Vein endothelial cell (primary cell): ENCODE data around the gene HCN2. TPM values are rescaled to one million over a fixed set of nuclear protein-coding genes. Genes with fewer than 3 reads are reported as not detected.

ENCODE experiments used
- total RNA-seq: library from RNA; depleted of rRNA; stranded (reverse); fragments of >200 nt; gene quantifications from 2 replicates; pipeline ENCODE4 v1.2.3, GENCODE V29; 2012

HCN2 gene
- total RNA-seq = 1.2 and 1.6 TPM in 2 replicates

GRCh38 chr19:589693-590395 lies at the start of gene HCN2:
TSS of gene HCN2 (plus strand) at chr19:589881. CDS start at chr19:589946, 65 bp downstream.

GRCh38 chr19:543910-544608 lies 45.6 kb upstream of the HCN2 start, which contains the start of gene GZMM:
TSS of gene GZMM (plus strand) at chr19:544053. CDS start at chr19:544072, 19 bp downstream.

GRCh38 chr19:572140-572742 lies 17.4 kb upstream of the HCN2 start, which contains the start of gene BSG:
TSS of gene BSG (plus strand) at chr19:572596. CDS start at chr19:572635, 39 bp downstream.

GRCh38 chr19:633068-633785 lies 43.5 kb downstream of the HCN2 start, which contains the start of gene POLRMT:
TSS of gene POLRMT (minus strand) at chr19:633537. CDS start at chr19:633512, 25 bp downstream.

GRCh38 chr19:639253-640160 lies 49.8 kb downstream of the HCN2 start, which contains the start of gene FGF22:
TSS of gene FGF22 (plus strand) at chr19:639879. CDS start at chr19:639926, 47 bp downstream.

GRCh38 chr19:662962-663681 lies 73.4 kb downstream of the HCN2 start, which contains the start of gene RNF126:
TSS of gene RNF126 (minus strand) at chr19:663214. CDS start at chr19:663121, 93 bp downstream.

Other genes with a start within 250 kb of the HCN2 start
- 20.2 and 21.6 TPM in 2 replicates for gene MIER2, start 245.1 kb upstream of the HCN2 start, total RNA-seq
- gene C2CD4C, start 180.7 kb upstream of the HCN2 start, total RNA-seq = 0.67 and 1.3 TPM in 2 replicates
- gene SHC2, start 128.8 kb upstream of the HCN2 start, total RNA-seq = 12.8 and 15.4 TPM in 2 replicates
- gene MADCAM1, start 93.4 kb upstream of the HCN2 start, total RNA-seq = under 0.01 and 0.10 TPM in 2 replicates
- gene TPGS1, start 82.4 kb upstream of the HCN2 start, total RNA-seq = 36.1 and 56.8 TPM in 2 replicates
- 64.6 and 93.1 TPM in 2 replicates for gene CDC34, start 58.1 kb upstream of the HCN2 start, total RNA-seq
- not detected in 2 replicates for gene GZMM, start 45.8 kb upstream of the HCN2 start, total RNA-seq
- gene BSG, start 17.3 kb upstream of the HCN2 start, total RNA-seq = 421 and 479 TPM in 2 replicates
- gene POLRMT, start 43.7 kb downstream of the HCN2 start, total RNA-seq = 32.5 and 36.9 TPM in 2 replicates
- gene FGF22, start 50.0 kb downstream of the HCN2 start, total RNA-seq = not detected in 2 replicates
- gene RNF126, start 73.3 kb downstream of the HCN2 start, total RNA-seq = 64.5 and 69.2 TPM in 2 replicates
- gene FSTL3, start 86.5 kb downstream of the HCN2 start, total RNA-seq = 8.4 and 32.3 TPM in 2 replicates
- 0.33 TPM in 1 of 2 replicates, not detected in the other for gene PRSS57, start 105.6 kb downstream of the HCN2 start, total RNA-seq
- 21.7 and 73.5 TPM in 2 replicates for gene PALM, start 119.1 kb downstream of the HCN2 start, total RNA-seq
- not detected in 2 replicates for gene MISP, start 161.2 kb downstream of the HCN2 start, total RNA-seq
- 242 and 257 TPM in 2 replicates for gene PTBP1, start 207.6 kb downstream of the HCN2 start, total RNA-seq
- gene PLPPR3, start 232.1 kb downstream of the HCN2 start, total RNA-seq = 0.48 and 1.3 TPM in 2 replicates
- gene AZU1, start 238.0 kb downstream of the HCN2 start, total RNA-seq = not detected in 2 replicates